Activated naive CD4-positive, alpha-beta T cell treated with anti-CD3 and anti-CD28 coated beads, Interleukin-2, amount 10 ng/mL, durations not matched to agents 7 days and 5 days (primary cell): ENCODE results near the gene EN1.

Source experiments
- CTCF ChIA-PET: fragments of 350-600 bp; sonication (Branson Sonifier 250); formaldehyde crosslinking; loops from one replicate; lab custom pipeline; 2021; ENCODE audit warnings: antibody characterized with exemption; lab: Charles Lee
- DNase-seq: peaks from one replicate; pipeline ENCODE4 v3.0.0-alpha.2; 2020
- H3K27ac Mint-ChIP-seq: one replicate; pipeline ENCODE4 v1.8.0; 2021; ENCODE audit warnings: mild to moderate bottlenecking, moderate library complexity, mixed read lengths
- H3K27me3 Mint-ChIP-seq: one replicate; pipeline ENCODE4 v1.8.0; 2021; ENCODE audit warnings: mild to moderate bottlenecking, mixed read lengths
- H3K36me3 Mint-ChIP-seq: one replicate; pipeline ENCODE4 v1.8.0; 2021; ENCODE audit warnings: mixed read lengths
- H3K4me1 Mint-ChIP-seq: one replicate; pipeline ENCODE4 v1.8.0; 2021; ENCODE audit warnings: mixed read lengths
- H3K4me3 Mint-ChIP-seq: one replicate; pipeline ENCODE4 v1.8.0; 2021; ENCODE audit warnings: mild to moderate bottlenecking, moderate library complexity, mixed read lengths
- H3K9me3 Mint-ChIP-seq: one replicate; pipeline ENCODE4 v1.8.0; 2021; ENCODE audit warnings: mixed read lengths

EN1 gene

DNA sequence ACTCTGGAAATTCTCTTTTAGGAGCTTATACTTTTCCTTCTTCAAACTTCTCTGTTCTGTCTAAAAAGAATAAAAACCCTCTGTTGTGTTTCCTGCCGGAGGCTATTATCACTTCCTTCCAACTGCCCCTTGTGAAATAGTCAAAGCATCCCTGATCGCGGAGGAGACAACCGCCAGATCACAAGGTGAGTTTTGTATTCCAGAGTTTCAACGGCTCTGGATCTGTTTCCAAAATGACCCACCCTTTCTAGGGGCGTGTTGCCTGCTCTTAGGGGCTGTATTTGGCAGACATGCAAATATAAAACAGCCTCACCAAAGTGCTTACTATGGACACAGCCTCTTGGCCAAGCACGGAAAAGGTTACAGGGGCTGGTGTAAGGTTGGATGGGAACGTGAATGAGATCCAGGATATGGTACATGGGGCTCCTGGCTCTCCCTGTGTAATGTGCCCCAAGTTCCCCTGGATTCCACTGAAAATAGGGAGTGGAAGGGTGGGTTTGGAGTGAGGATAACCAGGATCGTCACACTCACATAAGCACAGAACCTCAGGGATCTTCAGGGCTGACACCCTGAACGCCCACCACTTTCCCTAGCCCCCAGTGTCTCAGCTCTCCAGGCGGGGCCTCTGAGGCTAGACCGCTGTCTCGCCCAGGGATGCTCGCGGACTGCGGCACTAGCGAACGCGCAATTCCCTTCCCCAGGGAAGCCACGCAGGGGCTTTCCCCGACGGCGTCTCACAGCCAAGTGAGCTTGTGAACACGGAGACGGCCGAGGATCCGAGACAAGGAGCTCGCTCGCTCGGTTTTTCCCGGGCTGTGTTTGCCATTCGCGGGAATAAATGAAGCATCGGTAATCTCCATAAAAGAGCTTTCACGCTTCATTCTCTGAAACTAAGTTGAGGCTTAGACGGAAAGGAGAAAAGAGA, 14.4 kb downstream of the EN1 start:
- Mint-ChIP-seq H3K9me3 (no peaks in the 10 kb centered on the region), H3K4me1 (peaks cover 2% of the 10 kb centered on the region), H3K4me3 (no peak overlapping the region), H3K27me3 (peaks cover 94% of the 10 kb centered on the region), H3K36me3 (peaks cover 2% of the 10 kb centered on the region), H3K27ac (peak overlapping the region; percentile 7)
- no peak for DNase-seq
- CTCF ChIA-PET = interaction anchor here (1.1 kb wide), 1 partner anchor 23 kb away, joined by 3 read pairs; no protein-coding TSS in a partner anchor

DNA sequence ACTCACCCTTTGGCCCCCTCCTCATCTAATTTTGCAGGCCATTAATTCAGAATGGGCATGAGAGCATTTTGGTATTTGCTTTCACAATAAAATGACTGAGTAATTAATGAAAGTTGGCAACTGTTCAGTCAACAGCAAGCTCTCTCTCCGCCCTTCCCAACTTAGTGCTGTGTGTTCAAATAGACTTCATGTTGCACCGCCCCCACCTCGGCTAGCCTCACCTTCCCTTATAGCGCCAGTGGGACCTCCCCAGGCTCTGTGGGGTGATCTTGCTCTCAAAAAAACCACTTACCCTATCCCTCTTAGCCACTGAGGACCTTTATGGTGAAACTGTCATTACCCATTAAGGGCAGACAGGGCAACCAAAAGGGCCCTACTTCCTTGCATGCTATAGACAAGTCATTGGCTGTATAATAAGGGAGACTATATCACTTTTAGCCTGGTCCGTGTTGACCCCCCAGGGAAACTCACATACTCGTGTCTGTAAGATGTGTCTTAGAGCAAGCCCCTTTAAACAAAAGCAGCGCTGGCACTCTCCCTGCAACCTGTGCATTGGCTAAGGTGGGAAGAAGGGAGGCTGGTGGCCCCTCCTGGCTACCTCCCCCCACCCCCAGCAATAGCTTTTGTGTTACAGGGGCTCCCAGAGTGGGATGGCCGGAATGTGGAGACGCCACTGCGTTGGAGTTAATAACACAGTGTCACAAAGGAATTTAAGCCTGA, 15.2 kb downstream of the EN1 start:
- Mint-ChIP-seq H3K9me3 (no peaks in the 10 kb centered on the region), H3K27me3 (peaks cover 86% of the 10 kb centered on the region), H3K36me3 (peaks cover 2% of the 10 kb centered on the region), H3K27ac (no peak overlapping the region), H3K4me3 (no peak overlapping the region), H3K4me1 (peaks cover 2% of the 10 kb centered on the region)
- no peak for DNase-seq
- CTCF ChIA-PET = interaction anchor here (0.6 to 1.1 kb wide), 2 partner anchors 23 to 796 kb away, joined by 3 read pairs; no protein-coding TSS in a partner anchor

GRCh38 chr2:118830881-118831280, 16.6 kb downstream of the EN1 start:
- Mint-ChIP-seq H3K9me3 (no peaks in the 10 kb centered on the region), H3K36me3 (no peaks in the 10 kb centered on the region), H3K4me3 (no peak overlapping the region), H3K27ac (no peak overlapping the region), H3K4me1 (peaks cover 2% of the 10 kb centered on the region), H3K27me3 (peaks cover 76% of the 10 kb centered on the region)
- no peak for DNase-seq
- CTCF ChIA-PET = interaction anchor here (1.0 kb wide), 1 partner anchor 25 kb away, joined by 3 read pairs; no protein-coding TSS in a partner anchor

DNA sequence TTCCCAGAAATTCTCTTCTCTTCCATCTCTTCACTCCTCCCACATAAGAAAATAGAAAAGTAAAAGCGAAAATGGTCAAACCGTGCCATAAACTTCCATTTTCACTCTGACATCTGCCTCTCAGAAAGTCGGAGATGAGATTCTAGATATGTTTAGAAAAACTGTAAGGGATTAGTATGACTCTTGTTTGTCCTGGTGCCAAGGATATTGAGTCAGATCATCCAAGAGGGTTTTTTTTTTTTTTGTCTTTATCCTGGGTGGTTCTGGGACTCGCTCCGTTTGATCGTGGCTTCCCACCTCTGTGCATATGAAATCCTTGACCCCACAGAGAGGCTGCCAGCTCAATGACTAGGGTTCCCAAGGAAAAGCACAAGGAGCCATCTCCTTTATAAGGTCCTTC, 17.3 kb downstream of the EN1 start:
- CTCF ChIA-PET = no interaction called here
- Mint-ChIP-seq H3K27ac (no peak overlapping the region), H3K9me3 (no peaks in the 10 kb centered on the region), H3K4me1 (peaks cover 2% of the 10 kb centered on the region), H3K36me3 (no peaks in the 10 kb centered on the region), H3K4me3 (no peak overlapping the region), H3K27me3 (peaks cover 68% of the 10 kb centered on the region)
- no peak for DNase-seq

DNA sequence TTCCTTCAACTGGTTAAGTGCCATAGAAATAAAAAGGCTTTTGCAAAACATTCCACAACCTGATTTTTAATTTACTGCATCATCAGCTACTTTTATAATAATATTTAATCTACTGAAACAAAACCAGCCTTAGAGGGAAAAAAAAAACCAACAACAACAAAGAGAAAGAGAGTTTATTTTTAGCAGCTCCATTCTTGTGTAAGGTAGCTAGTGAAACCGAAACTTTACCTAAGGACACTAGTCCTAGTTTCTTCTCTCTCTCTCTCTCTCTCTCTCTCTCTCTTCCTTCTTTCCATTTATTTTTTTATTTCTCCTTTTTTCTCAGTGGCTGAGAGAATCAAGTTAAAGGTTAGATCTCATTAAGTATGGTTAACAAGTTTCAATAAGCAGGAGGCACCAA, 21.4 kb downstream of the EN1 start:
- H3K27ac Mint-ChIP-seq = no peak overlapping the region
- peaks cover 53% of the 10 kb centered on the region for H3K27me3 Mint-ChIP-seq
- H3K4me3 Mint-ChIP-seq = no peak overlapping the region
- no peaks in the 10 kb centered on the region for H3K36me3 Mint-ChIP-seq
- peaks cover 2% of the 10 kb centered on the region for H3K4me1 Mint-ChIP-seq
- H3K9me3 Mint-ChIP-seq = no peaks in the 10 kb centered on the region
- no peak for DNase-seq
- CTCF ChIA-PET = interaction anchor here (0.6 to 0.9 kb wide), 2 partner anchors 29 to 275 kb away, joined by 4 to 5 read pairs; no protein-coding TSS in a partner anchor

DNA sequence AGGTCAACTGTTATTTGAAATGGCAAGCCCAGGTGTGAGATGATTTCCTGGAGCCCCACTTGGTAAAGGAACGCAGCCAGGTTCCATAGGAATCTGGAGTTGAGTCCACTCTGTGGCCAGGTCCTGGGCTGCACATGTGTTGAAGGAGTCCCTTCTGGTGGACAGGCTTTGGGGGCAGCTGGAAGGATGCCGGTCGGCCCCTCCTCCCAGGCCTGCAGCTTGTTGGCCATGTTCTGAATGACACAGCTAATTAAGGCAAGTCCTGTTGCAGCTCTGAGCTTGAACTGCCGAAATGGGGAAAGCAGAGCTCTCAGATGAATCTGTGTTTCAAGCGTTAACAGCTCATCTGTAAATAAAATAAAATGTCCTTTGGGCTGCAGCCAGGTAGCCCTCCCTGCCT, 23.8 kb downstream of the EN1 start:
- Mint-ChIP-seq H3K4me3 (no peak overlapping the region), H3K27ac (no peak overlapping the region), H3K9me3 (no peaks in the 10 kb centered on the region), H3K27me3 (peaks cover 45% of the 10 kb centered on the region), H3K36me3 (no peaks in the 10 kb centered on the region), H3K4me1 (peaks cover 2% of the 10 kb centered on the region)
- CTCF ChIA-PET = no interaction called here
- no peak for DNase-seq

GRCh38 chr2:118822572-118822971, 24.9 kb downstream of the EN1 start:
- no peaks in the 10 kb centered on the region for H3K36me3 Mint-ChIP-seq
- H3K27me3 Mint-ChIP-seq = peaks cover 44% of the 10 kb centered on the region
- CTCF ChIA-PET = no interaction called here
- H3K27ac Mint-ChIP-seq = no peak overlapping the region
- no peaks in the 10 kb centered on the region for H3K9me3 Mint-ChIP-seq
- no peak for DNase-seq
- no peak overlapping the region for H3K4me3 Mint-ChIP-seq
- peaks cover 2% of the 10 kb centered on the region for H3K4me1 Mint-ChIP-seq

- Mint-ChIP-seq H3K4me1 (peaks cover 2% of the 10 kb centered on the region), H3K9me3 (no peaks in the 10 kb centered on the region), H3K36me3 (no peaks in the 10 kb centered on the region), H3K27me3 (peaks cover 49% of the 10 kb centered on the region), H3K4me3 (no peak overlapping the region), H3K27ac (no peak overlapping the region)
- DNase-seq = no peak
- CTCF ChIA-PET = no interaction called here
These were observed 25.4 kb downstream of the EN1 start for GRCh38 chr2:118822015-118822414.

GRCh38 chr2:118817469-118817868, 30.0 kb downstream of the EN1 start:
- H3K27me3 Mint-ChIP-seq = peaks cover 58% of the 10 kb centered on the region
- CTCF ChIA-PET = no interaction called here

GRCh38 chr2:118816669-118817068, 30.8 kb downstream of the EN1 start:
- CTCF ChIA-PET = no interaction called here
- Mint-ChIP-seq H3K27me3 (peaks cover 54% of the 10 kb centered on the region), H3K4me1 (no peaks in the 10 kb centered on the region), H3K36me3 (no peaks in the 10 kb centered on the region), H3K4me3 (no peak overlapping the region), H3K9me3 (no peaks in the 10 kb centered on the region), H3K27ac (no peak overlapping the region)
- no peak for DNase-seq

More at GRCh38 chr2:118817469-118817868, 30.0 kb downstream of the EN1 start:
- DNase-seq = no peak
- no peak overlapping the region for H3K27ac Mint-ChIP-seq
- no peaks in the 10 kb centered on the region for H3K36me3 Mint-ChIP-seq
- no peaks in the 10 kb centered on the region for H3K9me3 Mint-ChIP-seq
- no peaks in the 10 kb centered on the region for H3K4me1 Mint-ChIP-seq
- H3K4me3 Mint-ChIP-seq = no peak overlapping the region

GRCh38 chr2:118815731-118816130, 31.7 kb downstream of the EN1 start:
- Mint-ChIP-seq H3K4me1 (no peaks in the 10 kb centered on the region), H3K27me3 (peaks cover 51% of the 10 kb centered on the region), H3K27ac (no peak overlapping the region), H3K9me3 (no peaks in the 10 kb centered on the region), H3K4me3 (no peak overlapping the region), H3K36me3 (no peaks in the 10 kb centered on the region)
- DNase-seq = no peak
- CTCF ChIA-PET = no interaction called here

- H3K9me3 Mint-ChIP-seq = no peaks in the 10 kb centered on the region
- H3K4me3 Mint-ChIP-seq = no peak overlapping the region
- no peaks in the 10 kb centered on the region for H3K36me3 Mint-ChIP-seq
- no peak overlapping the region for H3K27ac Mint-ChIP-seq
- DNase-seq = no peak
- no peaks in the 10 kb centered on the region for H3K4me1 Mint-ChIP-seq
- H3K27me3 Mint-ChIP-seq = peaks cover 51% of the 10 kb centered on the region
- CTCF ChIA-PET = no interaction called here
These were observed 32.1 kb downstream of the EN1 start for GRCh38 chr2:118815314-118815713.

DNA sequence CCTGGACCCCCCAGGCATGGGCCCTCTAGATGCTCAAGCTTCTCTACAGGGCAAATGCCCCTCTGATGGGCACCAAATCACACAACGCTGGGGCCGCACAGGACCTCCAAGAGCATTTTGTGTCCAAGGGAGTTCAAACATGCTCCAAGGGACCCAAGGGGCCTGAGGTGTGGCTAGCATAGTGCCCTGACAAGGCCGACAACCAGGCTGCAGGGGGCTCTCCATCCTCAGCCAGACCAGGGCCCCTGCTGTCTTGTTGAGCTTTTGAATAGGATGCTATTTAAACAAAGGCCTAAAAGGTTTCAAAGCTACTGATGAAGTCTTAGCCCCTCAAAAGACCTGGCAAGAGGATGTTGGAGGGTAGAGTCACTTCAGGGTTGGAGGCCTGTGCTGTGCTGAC, 33.1 kb downstream of the EN1 start:
- Mint-ChIP-seq H3K4me3 (no peak overlapping the region), H3K9me3 (no peaks in the 10 kb centered on the region), H3K36me3 (no peaks in the 10 kb centered on the region), H3K27me3 (peaks cover 52% of the 10 kb centered on the region), H3K4me1 (no peaks in the 10 kb centered on the region), H3K27ac (no peak overlapping the region)
- CTCF ChIA-PET = no interaction called here
- no peak for DNase-seq

GRCh38 chr2:118813601-118814339, 33.7 kb downstream of the EN1 start:
- peaks cover 58% of the 10 kb centered on the region for H3K27me3 Mint-ChIP-seq
- CTCF ChIA-PET = no interaction called here

More at GRCh38 chr2:118813601-118814339, 33.7 kb downstream of the EN1 start:
- no peaks in the 10 kb centered on the region for H3K4me1 Mint-ChIP-seq
- H3K27ac Mint-ChIP-seq = no peak overlapping the region
- no peak for DNase-seq
- H3K36me3 Mint-ChIP-seq = no peaks in the 10 kb centered on the region
- no peaks in the 10 kb centered on the region for H3K9me3 Mint-ChIP-seq
- no peak overlapping the region for H3K4me3 Mint-ChIP-seq
